OCI-LY3 (cell line): ENCODE measurements around the gene MAP2.

Source experiments
- CTCF ChIP-seq: fragments of 200-600, 300-600 bp; sonication (generic); IDR thresholded peaks from 2 replicates; pipeline ENCODE4 v1.5.1; 2014; ENCODE audit warnings: antibody characterized with exemption, low read length, low read depth
- EZH2phosphoT487 ChIP-seq: fragments of 200-600 bp; shearing (Covaris generic); IDR thresholded peaks from 2 replicates; pipeline ENCODE4 v1.6.1; 2018; ENCODE audit warnings: antibody characterized with exemption, mixed run types, low read depth

DNA sequence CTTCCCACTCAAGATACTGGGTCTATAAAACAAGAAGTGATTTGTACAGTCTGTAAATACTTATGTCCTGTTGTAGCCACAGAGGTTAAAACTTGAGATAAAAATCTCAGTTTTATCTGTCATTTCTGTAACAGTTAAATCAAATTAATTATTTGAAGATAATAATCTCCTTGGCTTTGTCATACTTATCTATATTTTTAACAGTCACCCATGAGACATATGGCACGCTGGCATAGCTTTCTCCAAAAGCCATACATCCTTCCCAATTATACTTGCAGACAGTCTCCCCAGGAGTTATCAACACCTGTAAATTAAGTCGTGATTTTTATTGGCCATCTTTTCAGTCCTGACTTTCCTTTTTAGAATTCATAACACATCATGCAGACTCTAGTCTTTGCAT is 278.9 kb downstream of the MAP2 start:
- TF ChIP-seq CTCF (no peak), EZH2phosphoT487 (no peak)
